Skin of body (tissue), 2 donors: ENCODE measurements around the gene NKX2-4. TPM values are rescaled to one million over a fixed set of nuclear protein-coding genes. Genes with fewer than 3 reads are reported as not detected.
"Not testable (repeated sequence)": the region's sequence is repeated elsewhere in the genome, so short reads cannot be mapped to it uniquely, and the experiment has no call there.

Experiments
- DNase-seq: peaks from one replicate; lab custom pipeline; 2025; lab: John Stamatoyannopoulos, UW
- total RNA-seq: library from RNA; depleted of rRNA; stranded (reverse); fragments of >200 nt; gene quantifications from one replicate; pipeline ENCODE4 v1.2.3, GENCODE V29; 2014

NKX2-4 gene
- not detected for total RNA-seq

- no peak for DNase-seq
Observed at GRCh38 chr20:21397341-21398108, at the start of gene NKX2-4. NKX2-4 (minus strand) TSS chr20:21397526; CDS start chr20:21397399, 127 bp downstream.

GRCh38 chr20:21437816-21438215 lies 40.5 kb upstream of the NKX2-4 start:
- DNase-seq = no peak

GRCh38 chr20:21437248-21437647 lies 39.9 kb upstream of the NKX2-4 start:
- DNase-seq = no peak

- no peak for DNase-seq
Observed at GRCh38 chr20:21436205-21436604, 38.9 kb upstream of the NKX2-4 start.

GRCh38 chr20:21435576-21435975 lies 38.2 kb upstream of the NKX2-4 start:
- no peak for DNase-seq

GRCh38 chr20:21433329-21433890 lies 36.1 kb upstream of the NKX2-4 start:
- no peak for DNase-seq

- DNase-seq = no peak
Observed at GRCh38 chr20:21432911-21433310, 35.6 kb upstream of the NKX2-4 start.

GRCh38 chr20:21430020-21430419 lies 32.7 kb upstream of the NKX2-4 start:
- no peak for DNase-seq

GRCh38 chr20:21424846-21425245 lies 27.5 kb upstream of the NKX2-4 start:
- DNase-seq = no peak

- not testable (repeated sequence) for DNase-seq
Observed at GRCh38 chr20:21423712-21424111, 26.4 kb upstream of the NKX2-4 start.

- DNase-seq = no peak
Observed at GRCh38 chr20:21421601-21422236, 24.4 kb upstream of the NKX2-4 start.

GRCh38 chr20:21419147-21419546 lies 21.8 kb upstream of the NKX2-4 start:
- DNase-seq = not testable (repeated sequence)

GRCh38 chr20:21413996-21414395 lies 16.7 kb upstream of the NKX2-4 start:
- DNase-seq = not testable (repeated sequence)

GRCh38 chr20:21411725-21412124 lies 14.4 kb upstream of the NKX2-4 start:
- DNase-seq = no peak

- no peak for DNase-seq
Observed at GRCh38 chr20:21399005-21399475, 1.7 kb upstream of the NKX2-4 start.

- no peak for DNase-seq
Observed at GRCh38 chr20:21398109-21399004, 1.0 kb upstream of the NKX2-4 start.

GRCh38 chr20:21396599-21397340 lies 556 bp downstream of the NKX2-4 start:
- no peak for DNase-seq

GRCh38 chr20:21395666-21396598 lies 1.4 kb downstream of the NKX2-4 start:
- DNase-seq = no peak

- no peak for DNase-seq
Observed at GRCh38 chr20:21395051-21395665, 2.2 kb downstream of the NKX2-4 start.
